ENCODE measurements around the gene CHERP. TPM values are rescaled to one million over a fixed set of nuclear protein-coding genes. Genes with fewer than 3 reads are reported as not detected.

CHERP gene
- 28.3 to 36.4 TPM (median 33.2 TPM) in 5 replicates for total RNA-seq (2022; extraction: Qiagen RNA extraction; ENCODE audit: low read depth)

GRCh38 chr19:16542045-16542909 lies at the start of gene CHERP:
Gene CHERP (minus strand): TSS chr19:16542437. CDS start chr19:16542378, 59 bp downstream.

GRCh38 chr19:16572332-16573211 lies 30.3 kb upstream of the CHERP start, which contains the start of gene SLC35E1:
Gene SLC35E1 (minus strand): TSS chr19:16572415. CDS start chr19:16572364, 51 bp downstream.

GRCh38 chr19:16495982-16496612 lies 46.1 kb downstream of the CHERP start, which contains the start of the genes C19orf44 and CALR3:
Gene C19orf44 (plus strand): TSS chr19:16496394. CDS start chr19:16500793, 4,399 bp downstream.
Gene CALR3 (minus strand): TSS chr19:16496167. CDS start chr19:16496129, 38 bp downstream.

Other genes with a start within 250 kb of the CHERP start
- gene KLF2, start 217.6 kb downstream of the CHERP start, total RNA-seq (2022; extraction: Qiagen RNA extraction; ENCODE audit: low read depth) = 8.2 to 22.6 TPM (median 19.5 TPM) in 5 replicates
- 15.2 to 17.1 TPM (median 15.6 TPM) in 5 replicates for gene EPS15L1, start 70.5 kb downstream of the CHERP start, total RNA-seq (2022; extraction: Qiagen RNA extraction; ENCODE audit: low read depth)
- gene CALR3, start 46.3 kb downstream of the CHERP start, total RNA-seq (2022; extraction: Qiagen RNA extraction; ENCODE audit: low read depth) = 0.07 TPM in 1 of 5 replicates, not detected in the others
- 1.8 to 3.5 TPM (median 3.1 TPM) in 5 replicates for gene C19orf44, start 46.0 kb downstream of the CHERP start, total RNA-seq (2022; extraction: Qiagen RNA extraction; ENCODE audit: low read depth)
- gene SLC35E1, start 30.0 kb upstream of the CHERP start, total RNA-seq (2022; extraction: Qiagen RNA extraction; ENCODE audit: low read depth) = 20.0 to 22.8 TPM (median 22.0 TPM) in 5 replicates
- 4.4 to 5.6 TPM (median 5.3 TPM) in 5 replicates for gene MED26, start 85.8 kb upstream of the CHERP start, total RNA-seq (2022; extraction: Qiagen RNA extraction; ENCODE audit: low read depth)
- 66.7 to 75.4 TPM (median 74.2 TPM) in 5 replicates for gene SMIM7, start 117.7 kb upstream of the CHERP start, total RNA-seq (2022; extraction: Qiagen RNA extraction; ENCODE audit: low read depth)
- 1.3 to 1.7 TPM (median 1.4 TPM) in 5 replicates for gene TMEM38A, start 118.7 kb upstream of the CHERP start, total RNA-seq (2022; extraction: Qiagen RNA extraction; ENCODE audit: low read depth)
- gene NWD1, start 177.4 kb upstream of the CHERP start, total RNA-seq (2022; extraction: Qiagen RNA extraction; ENCODE audit: low read depth) = not detected in 5 replicates